Neural cell (in vitro differentiated cells): ENCODE measurements around the gene DPYD.

Source experiments
- CTCF ChIP-seq: fragments of 450-650 bp; IDR thresholded peaks from 2 replicates; pipeline ENCODE4 v1.5.1; 2014; ENCODE audit warnings: antibody characterized with exemption, mild to moderate bottlenecking, moderate library complexity; ENCODE audit not compliant: poor library complexity, severe bottlenecking
- MXI1 ChIP-seq: fragments of 450-650 bp; conservative IDR thresholded peaks from 2 replicates; pipeline ENCODE4 v1.6.1; 2014; ENCODE audit warnings: antibody characterized with exemption, mild to moderate bottlenecking; ENCODE audit not compliant: poor library complexity, severe bottlenecking
- REST ChIP-seq: IDR thresholded peaks from 2 replicates; pipeline ENCODE4 v1.6.1; 2012; ENCODE audit warnings: borderline replicate concordance

- TF ChIP-seq REST (no peak), CTCF (no peak), MXI1 (no peak)
Measured at GRCh38 chr1:97093741-97094140, 827.1 kb downstream of the DPYD start.
